HL-60 (cell line): ENCODE measurements around the gene CD82.

ENCODE experiments used
- DNase-seq, 2 experiments: peaks; one replicate each; pipeline ENCODE4 v3.0.0-alpha.2; 2010 to 2020; ENCODE audit warnings: low read depth in 1 of 2, low spot score in 1 of 2
- H3K27ac ChIP-seq: fragments of 250-450 bp; sonication (Bioruptor Pico); replicated peaks from 2 replicates; pipeline ENCODE4 v1.5.1; 2020; ENCODE audit warnings: mild to moderate bottlenecking, moderate library complexity
- H3K27me3 ChIP-seq: fragments of 250-450 bp; sonication (Bioruptor Pico); 2 replicates; pipeline ENCODE4 v1.5.1; 2021; ENCODE audit warnings: mild to moderate bottlenecking, moderate library complexity; ENCODE audit not compliant: insufficient read depth, poor library complexity, severe bottlenecking
- H3K4me3 ChIP-seq: replicated peaks from 2 replicates; pipeline ENCODE4 v1.5.1; 2011; ENCODE audit warnings: mild to moderate bottlenecking, control low read depth, low read length; ENCODE audit not compliant: insufficient read depth
- GABPA ChIP-seq: IDR thresholded peaks from 2 replicates; pipeline ENCODE4 v1.6.1; 2012; ENCODE audit warnings: low read depth
- POLR2AphosphoS5 ChIP-seq: IDR thresholded peaks from 2 replicates; pipeline ENCODE4 v1.6.1; 2012; ENCODE audit warnings: low read depth
- SPI1 ChIP-seq: IDR thresholded peaks from 2 replicates; pipeline ENCODE4 v1.6.1; 2012; ENCODE audit warnings: low read depth, mild to moderate bottlenecking, borderline replicate concordance
- TF ChIP-seq, protein P1 (sequence below): IDR thresholded peaks from one replicate; pipeline ENCODE4 v1.5.1; 2011; ENCODE audit warnings: low read length, control low read depth, inconsistent platforms; ENCODE audit not compliant: insufficient read depth
- TF ChIP-seq, protein P2 (sequence below): IDR thresholded peaks from 2 replicates; pipeline ENCODE4 v1.6.1; 2012; ENCODE audit warnings: low read depth; ENCODE audit not compliant: insufficient replicate concordance

Gene CD82

DNA sequence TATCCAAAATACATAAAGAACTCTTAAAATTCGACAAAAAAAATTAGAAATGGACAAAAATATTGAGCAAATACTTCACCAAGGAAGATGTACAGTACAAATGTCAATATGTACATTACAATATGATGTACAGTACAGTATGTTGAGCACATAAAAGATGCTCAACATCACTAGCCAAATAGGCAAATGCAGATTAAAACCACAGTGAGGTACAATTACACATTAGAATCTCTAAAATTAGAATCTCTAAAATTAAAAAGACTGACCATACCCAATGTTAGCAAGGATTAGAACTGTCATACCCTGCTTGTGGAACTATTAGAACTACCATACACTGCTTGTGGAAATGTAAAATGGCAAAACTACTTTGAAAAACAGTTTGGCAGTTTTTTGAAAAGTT is 82.6 kb downstream of the CD82 start:
- TF ChIP-seq, protein P1, sequence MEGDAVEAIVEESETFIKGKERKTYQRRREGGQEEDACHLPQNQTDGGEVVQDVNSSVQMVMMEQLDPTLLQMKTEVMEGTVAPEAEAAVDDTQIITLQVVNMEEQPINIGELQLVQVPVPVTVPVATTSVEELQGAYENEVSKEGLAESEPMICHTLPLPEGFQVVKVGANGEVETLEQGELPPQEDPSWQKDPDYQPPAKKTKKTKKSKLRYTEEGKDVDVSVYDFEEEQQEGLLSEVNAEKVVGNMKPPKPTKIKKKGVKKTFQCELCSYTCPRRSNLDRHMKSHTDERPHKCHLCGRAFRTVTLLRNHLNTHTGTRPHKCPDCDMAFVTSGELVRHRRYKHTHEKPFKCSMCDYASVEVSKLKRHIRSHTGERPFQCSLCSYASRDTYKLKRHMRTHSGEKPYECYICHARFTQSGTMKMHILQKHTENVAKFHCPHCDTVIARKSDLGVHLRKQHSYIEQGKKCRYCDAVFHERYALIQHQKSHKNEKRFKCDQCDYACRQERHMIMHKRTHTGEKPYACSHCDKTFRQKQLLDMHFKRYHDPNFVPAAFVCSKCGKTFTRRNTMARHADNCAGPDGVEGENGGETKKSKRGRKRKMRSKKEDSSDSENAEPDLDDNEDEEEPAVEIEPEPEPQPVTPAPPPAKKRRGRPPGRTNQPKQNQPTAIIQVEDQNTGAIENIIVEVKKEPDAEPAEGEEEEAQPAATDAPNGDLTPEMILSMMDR, result no peak
- TF ChIP-seq SPI1, result no peak
- no peak for TF ChIP-seq GABPA
- Histone ChIP-seq H3K4me3 (no peak overlapping the region), H3K27me3 (no peaks in the 10 kb centered on the region), H3K27ac (no peak overlapping the region)
- DNase-seq, result no peak

DNA sequence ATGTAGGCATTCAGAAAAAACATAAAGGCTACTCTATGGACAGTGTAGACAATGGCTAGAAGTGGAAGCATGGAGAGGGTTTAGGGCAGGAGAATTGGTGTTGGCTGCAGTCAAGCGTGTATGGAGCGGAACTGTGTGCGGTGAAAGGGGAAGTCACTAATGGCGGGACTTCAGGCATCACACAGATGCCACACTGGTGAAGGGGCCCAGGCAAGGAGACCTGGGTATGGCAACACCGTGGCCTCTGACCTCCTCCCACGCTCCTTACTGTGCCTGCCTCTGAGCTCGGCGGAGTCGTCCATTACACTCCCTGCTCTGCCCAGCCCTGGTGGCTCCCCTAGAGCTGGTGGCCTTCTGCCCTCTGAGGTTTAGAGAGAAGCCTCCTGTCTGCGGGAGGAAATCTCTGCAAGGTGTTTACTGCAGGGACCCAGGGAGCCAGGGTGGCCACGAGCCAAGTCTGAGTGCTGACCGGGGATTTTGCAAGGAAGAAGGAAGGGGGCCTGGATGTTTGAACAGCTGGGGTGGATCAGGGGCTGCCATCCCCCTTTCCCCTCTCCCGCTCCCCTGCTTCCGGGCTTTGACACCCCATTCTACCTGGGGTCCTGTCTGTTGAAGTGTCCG is 86.2 kb downstream of the CD82 start:
- Histone ChIP-seq H3K4me3 (no peak overlapping the region), H3K27ac (no peak overlapping the region), H3K27me3 (no peaks in the 10 kb centered on the region)
- DNase-seq, result peak in 1 of 2 experiments; percentile 61
- TF ChIP-seq POLR2AphosphoS5 (0 out of 2 replicates have a peak, but pooled peaks have one; percentile 25), GABPA (no peak), SPI1 (peak; percentile 81)
- TF ChIP-seq, protein P2, sequence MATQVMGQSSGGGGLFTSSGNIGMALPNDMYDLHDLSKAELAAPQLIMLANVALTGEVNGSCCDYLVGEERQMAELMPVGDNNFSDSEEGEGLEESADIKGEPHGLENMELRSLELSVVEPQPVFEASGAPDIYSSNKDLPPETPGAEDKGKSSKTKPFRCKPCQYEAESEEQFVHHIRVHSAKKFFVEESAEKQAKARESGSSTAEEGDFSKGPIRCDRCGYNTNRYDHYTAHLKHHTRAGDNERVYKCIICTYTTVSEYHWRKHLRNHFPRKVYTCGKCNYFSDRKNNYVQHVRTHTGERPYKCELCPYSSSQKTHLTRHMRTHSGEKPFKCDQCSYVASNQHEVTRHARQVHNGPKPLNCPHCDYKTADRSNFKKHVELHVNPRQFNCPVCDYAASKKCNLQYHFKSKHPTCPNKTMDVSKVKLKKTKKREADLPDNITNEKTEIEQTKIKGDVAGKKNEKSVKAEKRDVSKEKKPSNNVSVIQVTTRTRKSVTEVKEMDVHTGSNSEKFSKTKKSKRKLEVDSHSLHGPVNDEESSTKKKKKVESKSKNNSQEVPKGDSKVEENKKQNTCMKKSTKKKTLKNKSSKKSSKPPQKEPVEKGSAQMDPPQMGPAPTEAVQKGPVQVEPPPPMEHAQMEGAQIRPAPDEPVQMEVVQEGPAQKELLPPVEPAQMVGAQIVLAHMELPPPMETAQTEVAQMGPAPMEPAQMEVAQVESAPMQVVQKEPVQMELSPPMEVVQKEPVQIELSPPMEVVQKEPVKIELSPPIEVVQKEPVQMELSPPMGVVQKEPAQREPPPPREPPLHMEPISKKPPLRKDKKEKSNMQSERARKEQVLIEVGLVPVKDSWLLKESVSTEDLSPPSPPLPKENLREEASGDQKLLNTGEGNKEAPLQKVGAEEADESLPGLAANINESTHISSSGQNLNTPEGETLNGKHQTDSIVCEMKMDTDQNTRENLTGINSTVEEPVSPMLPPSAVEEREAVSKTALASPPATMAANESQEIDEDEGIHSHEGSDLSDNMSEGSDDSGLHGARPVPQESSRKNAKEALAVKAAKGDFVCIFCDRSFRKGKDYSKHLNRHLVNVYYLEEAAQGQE, result no peak
- TF ChIP-seq, protein P1, result no peak

DNA sequence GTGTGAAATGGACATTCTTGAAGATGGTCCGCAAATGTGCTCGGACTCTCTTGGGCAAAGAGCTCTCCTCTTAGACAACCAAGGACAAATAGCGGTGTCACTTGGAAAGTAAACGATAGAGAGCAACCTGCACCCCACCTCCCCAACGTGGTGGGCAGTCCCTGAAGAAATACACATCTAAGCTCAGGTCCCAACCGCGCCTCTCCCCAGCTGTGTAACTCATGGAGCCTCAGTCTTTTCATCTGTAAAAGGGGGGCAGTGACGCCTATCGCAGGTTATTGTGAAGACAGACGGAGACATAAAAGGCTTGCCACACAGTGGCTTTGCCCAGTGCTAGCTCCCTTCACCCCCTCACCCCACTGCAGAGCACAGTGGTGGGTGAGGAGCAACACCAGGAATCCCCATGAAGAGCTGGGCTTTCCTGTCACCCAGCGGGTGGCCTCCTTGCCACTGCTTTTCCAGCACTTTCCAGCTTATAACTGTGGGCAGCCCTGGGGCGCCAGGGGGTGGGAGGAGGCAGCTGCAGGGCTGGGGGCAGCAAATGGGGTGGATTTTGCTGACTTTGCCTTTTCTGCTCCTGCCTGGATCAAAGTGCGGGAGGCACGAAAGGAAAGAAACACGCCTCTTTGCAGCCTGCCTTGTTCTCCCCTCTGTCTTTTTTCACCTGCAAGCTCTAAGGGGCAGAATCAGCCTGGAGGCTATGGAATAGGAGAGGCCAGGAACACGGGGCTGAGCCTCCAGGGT is 87.6 kb downstream of the CD82 start:
- TF ChIP-seq, protein P2, result no peak
- TF ChIP-seq GABPA (no peak), SPI1 (no peak), POLR2AphosphoS5 (no peak)
- TF ChIP-seq, protein P1, result no peak
- H3K4me3 ChIP-seq, result no peak overlapping the region
- H3K27ac ChIP-seq, result no peak overlapping the region
- no peaks in the 10 kb centered on the region for H3K27me3 ChIP-seq
- no peak for DNase-seq
